Measurements from ENCODE around the gene MCF2L2. TPM values are rescaled to one million over a fixed set of nuclear protein-coding genes. Genes with fewer than 3 reads are reported as not detected.

Gene MCF2L2
- total and polyA plus RNA-seq, 2 experiments from 2014 or later = 6.7 to 14.6 TPM

DNA sequence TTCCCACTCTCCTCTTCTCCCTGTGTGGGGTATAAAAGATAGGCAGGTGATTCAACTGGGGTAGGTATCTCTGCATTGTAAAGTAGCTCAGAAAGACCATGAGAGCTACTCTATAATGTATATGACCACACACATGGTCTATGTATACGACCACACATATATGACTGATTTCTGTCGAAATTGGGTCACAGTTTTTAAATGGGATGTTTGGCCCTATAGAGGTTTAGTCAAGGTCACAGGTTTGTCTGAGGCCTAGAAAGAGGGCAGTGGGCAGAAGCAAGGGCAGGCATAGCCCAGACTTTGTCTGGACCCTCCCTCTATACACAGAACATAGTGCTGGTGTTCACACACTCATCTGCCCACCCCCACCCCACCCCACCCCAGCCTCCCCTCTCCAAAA is 270.3 kb downstream of the MCF2L2 start:
- ATAC-seq = no peak
- no peaks in the 10 kb centered on the region for H3K9me2 ChIP-seq (ENCODE audit: insufficient read depth)
- no peaks in the 10 kb centered on the region for H3K36me3 Mint-ChIP-seq (ENCODE audit: low read depth)
- H2AFZ ChIP-seq = no peak overlapping the region
- no peak overlapping the region for H3K4me3 ChIP-seq
- peaks cover 30% of the 10 kb centered on the region for H3K27me3 ChIP-seq (ENCODE audit: insufficient read depth)
- DNase-seq (ENCODE audit: low spot score) = no peak
- H3K4me1 Mint-ChIP-seq = peaks cover 8% of the 10 kb centered on the region
- 0 out of 2 replicates have a peak, but pooled peaks cover 4% of the 10 kb centered on the region for H3F3A ChIP-seq (replicated peaks; ENCODE audit: low read depth)
- H3K4me3 Mint-ChIP-seq = no peak overlapping the region
- no peak overlapping the region for H3K27ac ChIP-seq (ENCODE audit: low read depth)
- no peaks in the 10 kb centered on the region for H3K36me3 ChIP-seq (ENCODE audit: insufficient read depth)
- no peak overlapping the region for H3K27ac Mint-ChIP-seq
- TF ChIP-seq, protein P1, sequence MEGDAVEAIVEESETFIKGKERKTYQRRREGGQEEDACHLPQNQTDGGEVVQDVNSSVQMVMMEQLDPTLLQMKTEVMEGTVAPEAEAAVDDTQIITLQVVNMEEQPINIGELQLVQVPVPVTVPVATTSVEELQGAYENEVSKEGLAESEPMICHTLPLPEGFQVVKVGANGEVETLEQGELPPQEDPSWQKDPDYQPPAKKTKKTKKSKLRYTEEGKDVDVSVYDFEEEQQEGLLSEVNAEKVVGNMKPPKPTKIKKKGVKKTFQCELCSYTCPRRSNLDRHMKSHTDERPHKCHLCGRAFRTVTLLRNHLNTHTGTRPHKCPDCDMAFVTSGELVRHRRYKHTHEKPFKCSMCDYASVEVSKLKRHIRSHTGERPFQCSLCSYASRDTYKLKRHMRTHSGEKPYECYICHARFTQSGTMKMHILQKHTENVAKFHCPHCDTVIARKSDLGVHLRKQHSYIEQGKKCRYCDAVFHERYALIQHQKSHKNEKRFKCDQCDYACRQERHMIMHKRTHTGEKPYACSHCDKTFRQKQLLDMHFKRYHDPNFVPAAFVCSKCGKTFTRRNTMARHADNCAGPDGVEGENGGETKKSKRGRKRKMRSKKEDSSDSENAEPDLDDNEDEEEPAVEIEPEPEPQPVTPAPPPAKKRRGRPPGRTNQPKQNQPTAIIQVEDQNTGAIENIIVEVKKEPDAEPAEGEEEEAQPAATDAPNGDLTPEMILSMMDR (conservative IDR thresholded peaks at IDR 0.05; ENCODE audit: low read depth in 2 of 2) = no peak
- TF ChIP-seq POLR2AphosphoS5 (IDR thresholded peaks at IDR 0.05; ENCODE audit: low read depth) = no peak
- TF ChIP-seq, protein P2, sequence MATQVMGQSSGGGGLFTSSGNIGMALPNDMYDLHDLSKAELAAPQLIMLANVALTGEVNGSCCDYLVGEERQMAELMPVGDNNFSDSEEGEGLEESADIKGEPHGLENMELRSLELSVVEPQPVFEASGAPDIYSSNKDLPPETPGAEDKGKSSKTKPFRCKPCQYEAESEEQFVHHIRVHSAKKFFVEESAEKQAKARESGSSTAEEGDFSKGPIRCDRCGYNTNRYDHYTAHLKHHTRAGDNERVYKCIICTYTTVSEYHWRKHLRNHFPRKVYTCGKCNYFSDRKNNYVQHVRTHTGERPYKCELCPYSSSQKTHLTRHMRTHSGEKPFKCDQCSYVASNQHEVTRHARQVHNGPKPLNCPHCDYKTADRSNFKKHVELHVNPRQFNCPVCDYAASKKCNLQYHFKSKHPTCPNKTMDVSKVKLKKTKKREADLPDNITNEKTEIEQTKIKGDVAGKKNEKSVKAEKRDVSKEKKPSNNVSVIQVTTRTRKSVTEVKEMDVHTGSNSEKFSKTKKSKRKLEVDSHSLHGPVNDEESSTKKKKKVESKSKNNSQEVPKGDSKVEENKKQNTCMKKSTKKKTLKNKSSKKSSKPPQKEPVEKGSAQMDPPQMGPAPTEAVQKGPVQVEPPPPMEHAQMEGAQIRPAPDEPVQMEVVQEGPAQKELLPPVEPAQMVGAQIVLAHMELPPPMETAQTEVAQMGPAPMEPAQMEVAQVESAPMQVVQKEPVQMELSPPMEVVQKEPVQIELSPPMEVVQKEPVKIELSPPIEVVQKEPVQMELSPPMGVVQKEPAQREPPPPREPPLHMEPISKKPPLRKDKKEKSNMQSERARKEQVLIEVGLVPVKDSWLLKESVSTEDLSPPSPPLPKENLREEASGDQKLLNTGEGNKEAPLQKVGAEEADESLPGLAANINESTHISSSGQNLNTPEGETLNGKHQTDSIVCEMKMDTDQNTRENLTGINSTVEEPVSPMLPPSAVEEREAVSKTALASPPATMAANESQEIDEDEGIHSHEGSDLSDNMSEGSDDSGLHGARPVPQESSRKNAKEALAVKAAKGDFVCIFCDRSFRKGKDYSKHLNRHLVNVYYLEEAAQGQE (IDR thresholded peaks at IDR 0.05; ENCODE audit: unreplicated experiment) = no peak
- TF ChIP-seq, protein P3, sequence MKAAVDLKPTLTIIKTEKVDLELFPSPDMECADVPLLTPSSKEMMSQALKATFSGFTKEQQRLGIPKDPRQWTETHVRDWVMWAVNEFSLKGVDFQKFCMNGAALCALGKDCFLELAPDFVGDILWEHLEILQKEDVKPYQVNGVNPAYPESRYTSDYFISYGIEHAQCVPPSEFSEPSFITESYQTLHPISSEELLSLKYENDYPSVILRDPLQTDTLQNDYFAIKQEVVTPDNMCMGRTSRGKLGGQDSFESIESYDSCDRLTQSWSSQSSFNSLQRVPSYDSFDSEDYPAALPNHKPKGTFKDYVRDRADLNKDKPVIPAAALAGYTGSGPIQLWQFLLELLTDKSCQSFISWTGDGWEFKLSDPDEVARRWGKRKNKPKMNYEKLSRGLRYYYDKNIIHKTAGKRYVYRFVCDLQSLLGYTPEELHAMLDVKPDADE (IDR thresholded peaks at IDR 0.05) = no peak
- no peak for TF ChIP-seq EZH2phosphoT487 (IDR thresholded peaks at IDR 0.05; ENCODE audit: unreplicated experiment)
- no peak for TF ChIP-seq CREB1 (CRISPR knock-in tag; IDR thresholded peaks at IDR 0.05; ENCODE audit: low read depth)
- TF ChIP-seq ZNF114 (CRISPR knock-in tag; IDR thresholded peaks at IDR 0.05) = no peak
- TF ChIP-seq STAT1 (IDR thresholded peaks at IDR 0.05; ENCODE audit: unreplicated experiment) = no peak
- TF ChIP-seq, protein P4, sequence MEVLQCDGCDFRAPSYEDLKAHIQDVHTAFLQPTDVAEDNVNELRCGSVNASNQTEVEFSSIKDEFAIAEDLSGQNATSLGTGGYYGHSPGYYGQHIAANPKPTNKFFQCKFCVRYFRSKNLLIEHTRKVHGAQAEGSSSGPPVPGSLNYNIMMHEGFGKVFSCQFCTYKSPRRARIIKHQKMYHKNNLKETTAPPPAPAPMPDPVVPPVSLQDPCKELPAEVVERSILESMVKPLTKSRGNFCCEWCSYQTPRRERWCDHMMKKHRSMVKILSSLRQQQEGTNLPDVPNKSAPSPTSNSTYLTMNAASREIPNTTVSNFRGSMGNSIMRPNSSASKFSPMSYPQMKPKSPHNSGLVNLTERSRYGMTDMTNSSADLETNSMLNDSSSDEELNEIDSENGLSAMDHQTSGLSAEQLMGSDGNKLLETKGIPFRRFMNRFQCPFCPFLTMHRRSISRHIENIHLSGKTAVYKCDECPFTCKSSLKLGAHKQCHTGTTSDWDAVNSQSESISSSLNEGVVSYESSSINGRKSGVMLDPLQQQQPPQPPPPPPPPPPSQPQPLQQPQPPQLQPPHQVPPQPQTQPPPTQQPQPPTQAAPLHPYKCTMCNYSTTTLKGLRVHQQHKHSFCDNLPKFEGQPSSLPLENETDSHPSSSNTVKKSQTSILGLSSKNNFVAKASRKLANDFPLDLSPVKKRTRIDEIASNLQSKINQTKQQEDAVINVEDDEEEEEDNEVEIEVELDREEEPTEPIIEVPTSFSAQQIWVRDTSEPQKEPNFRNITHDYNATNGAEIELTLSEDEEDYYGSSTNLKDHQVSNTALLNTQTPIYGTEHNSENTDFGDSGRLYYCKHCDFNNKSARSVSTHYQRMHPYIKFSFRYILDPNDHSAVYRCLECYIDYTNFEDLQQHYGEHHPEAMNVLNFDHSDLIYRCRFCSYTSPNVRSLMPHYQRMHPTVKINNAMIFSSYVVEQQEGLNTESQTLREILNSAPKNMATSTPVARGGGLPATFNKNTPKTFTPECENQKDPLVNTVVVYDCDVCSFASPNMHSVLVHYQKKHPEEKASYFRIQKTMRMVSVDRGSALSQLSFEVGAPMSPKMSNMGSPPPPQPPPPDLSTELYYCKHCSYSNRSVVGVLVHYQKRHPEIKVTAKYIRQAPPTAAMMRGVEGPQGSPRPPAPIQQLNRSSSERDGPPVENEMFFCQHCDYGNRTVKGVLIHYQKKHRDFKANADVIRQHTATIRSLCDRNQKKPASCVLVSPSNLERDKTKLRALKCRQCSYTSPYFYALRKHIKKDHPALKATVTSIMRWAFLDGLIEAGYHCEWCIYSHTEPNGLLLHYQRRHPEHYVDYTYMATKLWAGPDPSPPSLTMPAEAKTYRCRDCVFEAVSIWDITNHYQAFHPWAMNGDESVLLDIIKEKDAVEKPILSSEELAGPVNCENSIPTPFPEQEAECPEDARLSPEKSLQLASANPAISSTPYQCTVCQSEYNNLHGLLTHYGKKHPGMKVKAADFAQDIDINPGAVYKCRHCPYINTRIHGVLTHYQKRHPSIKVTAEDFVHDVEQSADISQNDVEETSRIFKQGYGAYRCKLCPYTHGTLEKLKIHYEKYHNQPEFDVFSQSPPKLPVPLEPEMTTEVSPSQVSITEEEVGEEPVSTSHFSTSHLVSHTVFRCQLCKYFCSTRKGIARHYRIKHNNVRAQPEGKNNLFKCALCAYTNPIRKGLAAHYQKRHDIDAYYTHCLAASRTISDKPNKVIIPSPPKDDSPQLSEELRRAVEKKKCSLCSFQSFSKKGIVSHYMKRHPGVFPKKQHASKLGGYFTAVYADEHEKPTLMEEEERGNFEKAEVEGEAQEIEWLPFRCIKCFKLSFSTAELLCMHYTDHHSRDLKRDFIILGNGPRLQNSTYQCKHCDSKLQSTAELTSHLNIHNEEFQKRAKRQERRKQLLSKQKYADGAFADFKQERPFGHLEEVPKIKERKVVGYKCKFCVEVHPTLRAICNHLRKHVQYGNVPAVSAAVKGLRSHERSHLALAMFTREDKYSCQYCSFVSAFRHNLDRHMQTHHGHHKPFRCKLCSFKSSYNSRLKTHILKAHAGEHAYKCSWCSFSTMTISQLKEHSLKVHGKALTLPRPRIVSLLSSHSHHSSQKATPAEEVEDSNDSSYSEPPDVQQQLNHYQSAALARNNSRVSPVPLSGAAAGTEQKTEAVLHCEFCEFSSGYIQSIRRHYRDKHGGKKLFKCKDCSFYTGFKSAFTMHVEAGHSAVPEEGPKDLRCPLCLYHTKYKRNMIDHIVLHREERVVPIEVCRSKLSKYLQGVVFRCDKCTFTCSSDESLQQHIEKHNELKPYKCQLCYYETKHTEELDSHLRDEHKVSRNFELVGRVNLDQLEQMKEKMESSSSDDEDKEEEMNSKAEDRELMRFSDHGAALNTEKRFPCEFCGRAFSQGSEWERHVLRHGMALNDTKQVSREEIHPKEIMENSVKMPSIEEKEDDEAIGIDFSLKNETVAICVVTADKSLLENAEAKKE (CRISPR knock-in tag; IDR thresholded peaks at IDR 0.05) = no peak
- no peak for TF ChIP-seq JUNB (IDR thresholded peaks at IDR 0.05; ENCODE audit: unreplicated experiment)
- no peaks in the 10 kb centered on the region for H4K20me1 ChIP-seq (replicated peaks; ENCODE audit: insufficient read depth)
- no peaks in the 10 kb centered on the region for H3K79me2 ChIP-seq (replicated peaks; ENCODE audit: insufficient read depth)
- H3K27me3 Mint-ChIP-seq (ENCODE audit: insufficient read depth, low read depth, poor library complexity) = peaks cover 21% of the 10 kb centered on the region
- H3K9me3 Mint-ChIP-seq = no peaks in the 10 kb centered on the region
- H3K4me2 ChIP-seq = no peak overlapping the region
- peaks cover 5% of the 10 kb centered on the region; the same call in 1 of the 2 replicates for H3K4me1 ChIP-seq (ENCODE audit: insufficient read depth)

Data from GM23338 (cell line).